Activated T-cell treated with anti-CD3 and anti-CD28 coated beads, Interleukin-2, amount 50 U/mL, for 72 hours (primary cell): Measurements from ENCODE around the gene CEPT1. TPM values are rescaled to one million over a fixed set of nuclear protein-coding genes. Genes with fewer than 3 reads are reported as not detected.

Experiments used
- total RNA-seq, 2 donors: library from RNA; stranded (reverse); gene quantifications; one replicate each; pipeline ENCODE4 v1.2.3, GENCODE V29; 2022

The CEPT1 gene
- total RNA-seq, 2 donors from 2014 or later: 44.5 to 50.4 TPM

Other genes starting within 250 kb of the CEPT1 start
- gene LRIF1, start 176.3 kb upstream of the CEPT1 start, total RNA-seq: 10 to 100 TPM; 28.5 to 30.0 TPM
- 10 to 100 TPM; 73.3 to 89.4 TPM for gene DRAM2, start 130 bp upstream of the CEPT1 start, total RNA-seq
- 100 to 1,000 TPM; 134 to 165 TPM for gene DENND2D, start 60.4 kb downstream of the CEPT1 start, total RNA-seq
- gene CHI3L2, start 87.5 kb downstream of the CEPT1 start, total RNA-seq: 10 to 100 TPM in 1 of 2 donors, 1 to 10 TPM in 1; 9.0 to 10.6 TPM
- not detected for gene CHIA, start 150.6 kb downstream of the CEPT1 start, total RNA-seq